ENCODE measurements around the gene TRIM31.
A peak's percentile ranks its signal among the peaks of the same experiment; 100 is the strongest.

TRIM31 gene

GRCh38 chr6:30103872-30104179, 9.1 kb downstream of the TRIM31 start:
- no peak for TF ChIP-seq CTCF (IDR thresholded peaks at IDR 0.05; ENCODE audit: low read depth, low read length)
- H3K4me3 ChIP-seq (ENCODE audit: low read depth, low read length), result no peak overlapping the region

GRCh38 chr6:30102970-30103871, 9.7 kb downstream of the TRIM31 start:
- H3K4me3 ChIP-seq (ENCODE audit: low read depth, low read length), result peak overlapping the region; percentile 48

GRCh38 chr6:30102414-30102969, 10.4 kb downstream of the TRIM31 start:
- peak overlapping the region; percentile 48 for H3K4me3 ChIP-seq (ENCODE audit: low read depth, low read length)

More at GRCh38 chr6:30102970-30103871, 9.7 kb downstream of the TRIM31 start:
- peak; percentile 96 for TF ChIP-seq CTCF (IDR thresholded peaks at IDR 0.05; ENCODE audit: low read depth, low read length)

GRCh38 chr6:30101444-30102413, 11.2 kb downstream of the TRIM31 start:
- H3K4me3 ChIP-seq (ENCODE audit: low read depth, low read length), result peak overlapping the region; percentile 48
- TF ChIP-seq CTCF (IDR thresholded peaks at IDR 0.05; ENCODE audit: low read depth, low read length), result no peak

More at GRCh38 chr6:30102414-30102969, 10.4 kb downstream of the TRIM31 start:
- TF ChIP-seq CTCF (IDR thresholded peaks at IDR 0.05; ENCODE audit: low read depth, low read length), result no peak

- TF ChIP-seq CTCF (IDR thresholded peaks at IDR 0.05; ENCODE audit: low read depth, low read length), result no peak
- no peak overlapping the region for H3K4me3 ChIP-seq (ENCODE audit: low read depth, low read length)
These were observed 12.1 kb downstream of the TRIM31 start for GRCh38 chr6:30100585-30101443.

GRCh38 chr6:30100154-30100553, 12.7 kb downstream of the TRIM31 start:
- no peak overlapping the region for H3K4me3 ChIP-seq (ENCODE audit: low read depth, low read length)
- no peak for TF ChIP-seq CTCF (IDR thresholded peaks at IDR 0.05; ENCODE audit: low read depth, low read length)

Measured in WI38 (cell line).